Measurements from ENCODE around the gene TRUB2. TPM values are rescaled to one million over a fixed set of nuclear protein-coding genes. Genes with fewer than 3 reads are reported as not detected.
"Not testable (repeated sequence)": the region's sequence is repeated elsewhere in the genome, so short reads cannot be mapped to it uniquely, and the experiment has no call there.

The TRUB2 gene
- total RNA-seq, 6 experiments from 2014 or later, result 27.0 to 38.5 (median 34.3) TPM

DNA sequence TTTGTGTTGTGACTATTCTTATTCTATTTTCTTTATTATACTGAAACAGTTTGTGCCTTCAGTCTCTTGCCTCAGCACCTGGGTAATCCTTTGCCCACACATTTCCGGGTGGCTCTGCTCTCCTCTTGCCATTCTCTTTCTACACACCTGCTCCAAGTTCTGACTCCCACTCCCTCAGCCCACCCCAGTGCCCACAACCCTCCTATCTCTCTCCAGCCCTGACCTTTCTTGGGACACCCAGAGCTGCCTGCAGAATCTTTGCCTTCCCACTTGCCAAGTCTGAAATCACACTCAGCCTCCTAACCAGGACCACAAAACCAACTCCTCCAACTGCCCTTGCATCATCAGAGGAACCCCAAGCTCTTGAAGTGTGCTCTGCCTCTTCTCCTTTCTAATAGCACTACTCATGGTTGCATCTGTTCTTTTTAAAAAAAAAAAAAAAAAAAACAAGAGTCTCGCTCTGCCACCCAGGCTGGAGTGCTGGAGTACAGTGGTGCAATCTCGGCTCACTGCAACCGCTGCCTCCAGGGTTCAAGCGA lies 42.1 kb downstream of the TRUB2 start:
- H3K36me3 Mint-ChIP-seq (ENCODE audit: low read depth), result peaks cover 15% of the 10 kb centered on the region
- peaks cover 14% of the 10 kb centered on the region for H3K4me1 Mint-ChIP-seq (ENCODE audit: low read depth)
- no peak overlapping the region for H3K4me3 Mint-ChIP-seq
- H3K27ac Mint-ChIP-seq, result no peak overlapping the region
- H3K9me3 Mint-ChIP-seq, result no peaks in the 10 kb centered on the region
- TF ChIP-seq CTCF (IDR thresholded peaks at IDR 0.05), result no peak
- no peak for DNase-seq
- peaks cover 14% of the 10 kb centered on the region for H3K27me3 Mint-ChIP-seq (ENCODE audit: insufficient read depth)

GRCh38 chr9:128279088-128280073 lies 42.9 kb downstream of the TRUB2 start:
- not testable (repeated sequence) for H3K9me3 Mint-ChIP-seq, DNase-seq, H3K27ac Mint-ChIP-seq, H3K4me3 Mint-ChIP-seq
- H3K27me3 Mint-ChIP-seq (ENCODE audit: insufficient read depth), result peaks cover 14% of the 10 kb centered on the region
- H3K4me1 Mint-ChIP-seq (ENCODE audit: low read depth), result peaks cover 20% of the 10 kb centered on the region
- peaks cover 22% of the 10 kb centered on the region for H3K36me3 Mint-ChIP-seq (ENCODE audit: low read depth)

DNA sequence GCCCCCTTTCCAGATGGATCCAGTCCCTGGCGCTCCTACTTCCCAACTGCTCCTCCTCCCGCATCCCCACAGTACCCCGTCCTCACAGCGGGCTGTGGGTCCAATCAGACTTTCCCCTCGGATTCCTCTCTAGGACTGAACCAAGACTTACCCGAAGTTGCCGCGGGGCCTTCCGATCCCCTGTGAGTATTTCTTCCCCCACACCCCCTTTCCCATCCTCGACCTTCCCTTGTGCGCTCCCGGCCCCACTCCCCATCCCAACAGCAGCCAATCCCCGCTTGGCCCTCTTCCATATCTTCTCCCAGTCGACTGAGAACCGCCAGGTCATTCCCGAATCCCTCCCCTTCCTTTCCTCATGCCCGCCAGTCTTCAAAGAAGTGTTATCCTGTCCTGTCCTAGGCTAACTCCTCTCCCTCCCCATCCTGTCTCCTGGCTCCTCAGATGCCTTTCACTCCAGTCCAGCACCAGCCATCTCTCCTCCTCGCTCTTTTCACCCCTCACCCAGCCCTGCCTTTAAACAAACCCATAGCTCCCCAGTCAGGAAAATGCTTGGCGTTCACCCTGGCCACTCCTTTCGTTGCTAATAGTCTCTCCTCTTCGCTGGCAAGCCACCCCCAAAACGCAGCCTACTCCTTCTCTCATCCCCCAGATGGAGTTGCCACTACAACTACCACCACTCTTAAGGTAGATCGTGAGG lies 45.5 kb downstream of the TRUB2 start:
- no peaks in the 10 kb centered on the region for H3K9me3 Mint-ChIP-seq
- H3K36me3 Mint-ChIP-seq (ENCODE audit: low read depth), result peaks cover 28% of the 10 kb centered on the region
- H3K27ac Mint-ChIP-seq, result peak overlapping the region; percentile 94
- peaks cover 28% of the 10 kb centered on the region for H3K4me1 Mint-ChIP-seq (ENCODE audit: low read depth)
- peaks cover 15% of the 10 kb centered on the region for H3K27me3 Mint-ChIP-seq (ENCODE audit: insufficient read depth)
- DNase-seq, result peak; percentile 16
- peak overlapping the region; percentile 99 for H3K4me3 Mint-ChIP-seq
- no peak for TF ChIP-seq CTCF (IDR thresholded peaks at IDR 0.05)

- Mint-ChIP-seq H3K4me3 (peak within 1 kb of the TSS; percentile 99), H3K4me1 (ENCODE audit: low read depth) (peaks cover 28% of the 10 kb centered on the region)
- TF ChIP-seq CTCF (IDR thresholded peaks at IDR 0.05), result no peak
These were observed 46.2 kb downstream of the TRUB2 start, which contains the start of gene SWI5 for GRCh38 chr9:128276008-128276573. SWI5 (plus strand) TSS chr9:128276276.

GRCh38 chr9:128275198-128276007 lies 46.8 kb downstream of the TRUB2 start, which contains the start of gene GOLGA2:
GOLGA2 (minus strand) TSS chr9:128276007; CDS start chr9:128275976, 31 bp downstream.
- Mint-ChIP-seq H3K4me3 (peak within 1 kb of the TSS; percentile 99), H3K36me3 (ENCODE audit: low read depth) (peaks cover 35% of the 10 kb centered on the region), H3K27me3 (ENCODE audit: insufficient read depth) (peaks cover 15% of the 10 kb centered on the region), H3K27ac (peak within 1 kb of the TSS; percentile 94), H3K4me1 (ENCODE audit: low read depth) (peaks cover 28% of the 10 kb centered on the region), H3K9me3 (no peaks in the 10 kb centered on the region)
- no peak for DNase-seq
- no peak for TF ChIP-seq CTCF (IDR thresholded peaks at IDR 0.05)

More at GRCh38 chr9:128276008-128276573, 46.2 kb downstream of the TRUB2 start, which contains the start of gene SWI5:
- Mint-ChIP-seq H3K9me3 (no peaks in the 10 kb centered on the region), H3K27me3 (ENCODE audit: insufficient read depth) (peaks cover 15% of the 10 kb centered on the region), H3K27ac (peak within 1 kb of the TSS; percentile 94), H3K36me3 (ENCODE audit: low read depth) (peaks cover 29% of the 10 kb centered on the region)
- DNase-seq, result peak; percentile 100
